Peyer's patch (tissue), 4 donors: ENCODE data around the gene ARMS2. TPM values are rescaled to one million over a fixed set of nuclear protein-coding genes. Genes with fewer than 3 reads are reported as not detected.
A peak's percentile ranks its signal among the peaks of the same experiment; 100 is the strongest.

Experiments used
- DNase-seq, 3 donors: peaks; one replicate each; pipeline ENCODE4 v3.0.0-alpha.2; 2017 to 2019
- H3K27ac ChIP-seq, 4 donors: fragments of 200-600 bp; sonication (generic); one replicate each; pipeline ENCODE4 v1.5.1; 2016 to 2019
- H3K27me3 ChIP-seq, 2 donors: fragments of 200-600 bp; sonication (generic); one replicate each; pipeline ENCODE4 v1.5.1; 2019
- H3K36me3 ChIP-seq, 3 donors: fragments of 200-600 bp; sonication (generic); one replicate each; pipeline ENCODE4 v1.5.1; 2016 to 2019
- H3K4me1 ChIP-seq, 4 donors: fragments of 200-600 bp; sonication (generic); one replicate each; pipeline ENCODE4 v1.5.1; 2016 to 2019
- H3K4me3 ChIP-seq, 4 donors: fragments of 200-600 bp; sonication (generic); 1 replicate in 3 of 4; 2 replicates in 1 of 4; pipeline ENCODE4 v1.5.1; 2016 to 2019; ENCODE audit warnings: mild to moderate bottlenecking in 1 of 4
- H3K9me3 ChIP-seq, 4 donors: fragments of 200-600 bp; sonication (generic); one replicate each; pipeline ENCODE4 v1.5.1; 2016 to 2019; ENCODE audit warnings: mild to moderate bottlenecking in 1 of 4
- CTCF ChIP-seq, 6 experiments: fragments of 450-650 bp in 4 of 6; fragments of 200-600 bp in 2 of 6; sonication (generic) in 1 of 6; IDR thresholded peaks; one replicate each; pipeline ENCODE4 v1.5.1; 2017 to 2019; ENCODE audit warnings: antibody characterized with exemption in 6 of 6, mild to moderate bottlenecking in 3 of 6, moderate library complexity in 1 of 6
- POLR2A ChIP-seq, 2 donors: fragments of 450-650 bp; IDR thresholded peaks; one replicate each; pipeline ENCODE4 v1.5.1; 2017; ENCODE audit warnings: antibody characterized with exemption in 2 of 2, mild to moderate bottlenecking in 2 of 2, moderate library complexity in 2 of 2
- total RNA-seq, 4 donors: library from RNA; depleted of rRNA; stranded (reverse); fragments of >200 nt; gene quantifications; one replicate each; pipeline ENCODE4 v1.1.0, GENCODE V29; 2016

ARMS2 gene
- total RNA-seq, 4 donors from 2014 or later: not detected

- TF ChIP-seq CTCF (IDR thresholded peaks at IDR 0.05) (no peak), POLR2A (IDR thresholded peaks at IDR 0.05) (no peak)
- Histone ChIP-seq H3K4me3 (no peak overlapping the region), H3K27ac (no peak overlapping the region), H3K27me3 (no peaks in the 10 kb centered on the region), H3K9me3 (no peaks in the 10 kb centered on the region), H3K4me1 (peaks cover 0 to 17% (median 5%) of the 10 kb centered on the region in 4 donors), H3K36me3 (no peaks in the 10 kb centered on the region)
- no peak for DNase-seq
These were observed 45.7 kb downstream of the ARMS2 start for GRCh38 chr10:122500194-122500593.

DNA sequence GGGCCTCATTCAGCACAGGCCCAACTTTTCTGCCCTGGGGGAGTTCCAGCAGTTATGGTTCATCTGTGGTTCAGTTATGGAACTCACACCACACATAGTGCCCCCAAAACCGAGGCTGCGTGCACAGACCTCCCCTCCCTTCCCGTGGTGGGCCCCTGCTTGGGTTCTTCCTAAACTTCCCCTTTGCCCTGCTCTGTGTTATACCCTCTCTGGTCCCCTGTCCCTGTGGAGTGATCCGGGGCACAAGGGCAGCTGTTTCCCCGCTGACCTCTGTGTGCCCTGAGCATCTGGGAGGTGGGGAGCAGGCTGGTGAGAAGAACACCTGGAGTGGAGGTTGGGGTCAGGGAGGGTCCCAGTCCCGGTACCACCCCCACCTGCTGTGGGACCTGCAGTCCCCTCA is 46.3 kb downstream of the ARMS2 start:
- Histone ChIP-seq H3K27ac (no peak overlapping the region), H3K4me1 (peaks cover 0 to 17% (median 5%) of the 10 kb centered on the region in 4 donors)

GRCh38 chr10:122503012-122503411 is 48.6 kb downstream of the ARMS2 start:
- Histone ChIP-seq H3K36me3 (no peaks in the 10 kb centered on the region), H3K27me3 (no peaks in the 10 kb centered on the region), H3K9me3 (no peaks in the 10 kb centered on the region), H3K4me1 (peaks cover 0 to 17% (median 5%) of the 10 kb centered on the region in 4 donors), H3K27ac (no peak overlapping the region), H3K4me3 (no peak overlapping the region)
- no peak for DNase-seq
- TF ChIP-seq POLR2A (IDR thresholded peaks at IDR 0.05): no peak

More for the DNA sequence above, 46.3 kb downstream of the ARMS2 start:
- Histone ChIP-seq H3K36me3 (no peaks in the 10 kb centered on the region), H3K9me3 (no peaks in the 10 kb centered on the region), H3K27me3 (no peaks in the 10 kb centered on the region), H3K4me3 (no peak overlapping the region)
- no peak for DNase-seq
- TF ChIP-seq POLR2A (IDR thresholded peaks at IDR 0.05) (no peak), CTCF (IDR thresholded peaks at IDR 0.05) (no peak)

- Histone ChIP-seq H3K9me3 (no peaks in the 10 kb centered on the region), H3K27ac (peak overlapping the region in 1 of 4 donors; percentile 19), H3K36me3 (peaks cover 0 to under 1% (median 0%) of the 10 kb centered on the region in 3 donors), H3K4me3 (no peak overlapping the region), H3K27me3 (no peaks in the 10 kb centered on the region), H3K4me1 (peaks cover 0 to 12% (median 4%) of the 10 kb centered on the region in 4 donors)
- TF ChIP-seq CTCF (IDR thresholded peaks at IDR 0.05) (no peak), POLR2A (IDR thresholded peaks at IDR 0.05) (no peak)
- no peak for DNase-seq
These were observed 49.6 kb downstream of the ARMS2 start for GRCh38 chr10:122503886-122504609.

- DNase-seq: peak; percentile 20 to 74 (median 71)
- H3K4me1 ChIP-seq: peaks cover 0 to 7% (median under 1%) of the 10 kb centered on the region in 4 donors
- H3K9me3 ChIP-seq: no peaks in the 10 kb centered on the region
- H3K27me3 ChIP-seq: no peaks in the 10 kb centered on the region
- no peak overlapping the region for H3K4me3 ChIP-seq
- H3K36me3 ChIP-seq: peaks cover 0 to 6% (median 0%) of the 10 kb centered on the region in 3 donors
- TF ChIP-seq POLR2A (IDR thresholded peaks at IDR 0.05) (no peak), CTCF (IDR thresholded peaks at IDR 0.05) (no peak)
- H3K27ac ChIP-seq: peak overlapping the region in 2 of 4 donors; percentile 19 to 33
These were observed 50.1 kb downstream of the ARMS2 start for GRCh38 chr10:122504610-122504950.

DNA sequence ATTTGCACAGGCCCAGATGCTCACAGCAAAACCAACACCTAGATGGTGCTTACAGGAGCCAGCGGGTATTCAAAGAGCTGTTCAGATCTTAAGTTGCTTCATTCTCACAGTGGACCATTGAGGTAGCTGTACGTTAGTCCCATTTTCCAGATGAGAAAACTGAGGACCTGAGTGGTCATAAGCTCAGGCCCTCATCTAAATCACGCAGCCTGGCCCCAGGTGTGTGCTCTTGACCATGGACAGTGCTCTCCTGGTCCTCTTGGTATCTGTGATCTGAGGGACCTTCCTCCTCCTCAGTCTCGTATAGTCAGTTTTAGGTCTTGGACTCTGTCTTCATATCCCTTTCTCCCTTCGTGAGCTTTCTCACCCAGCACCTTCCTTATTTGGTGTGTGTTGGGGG is 50.6 kb downstream of the ARMS2 start:
- DNase-seq: no peak
- TF ChIP-seq CTCF (IDR thresholded peaks at IDR 0.05) (no peak), POLR2A (IDR thresholded peaks at IDR 0.05) (no peak)
- Histone ChIP-seq H3K4me3 (no peak overlapping the region), H3K27ac (peak overlapping the region in 1 of 4 donors; percentile 33), H3K36me3 (peaks cover 0 to 10% (median 0%) of the 10 kb centered on the region in 3 donors), H3K27me3 (no peaks in the 10 kb centered on the region), H3K9me3 (no peaks in the 10 kb centered on the region), H3K4me1 (peaks cover 0 to 3% (median 0%) of the 10 kb centered on the region in 4 donors)
